Upper lobe of left lung (tissue), 6 donors: ENCODE results near the gene ZNF423. TPM values are rescaled to one million over a fixed set of nuclear protein-coding genes. Genes with fewer than 3 reads are reported as not detected.

Experiments used
- ATAC-seq, 2 donors: fragments of 200-7000 bp; cut with Tn5 transposase; one replicate each; pipeline ENCODE4 v1.9.1; 2022; ENCODE audit warnings: mild to moderate bottlenecking in 2 of 2, moderate library complexity in 2 of 2; ENCODE audit not compliant: low FRiP score in 2 of 2
- DNase-seq, 2 donors: peaks; one replicate each; pipeline ENCODE4 v3.0.0-alpha.2; 2019 to 2020
- H3K27ac ChIP-seq, 4 donors: fragments of 200-600 bp; sonication (generic); one replicate each; pipeline ENCODE4 v1.5.1; 2016 to 2019
- H3K27me3 ChIP-seq, 4 donors: fragments of 200-600 bp; sonication (generic); one replicate each; pipeline ENCODE4 v1.5.1; 2017 to 2019
- H3K36me3 ChIP-seq, 4 donors: fragments of 200-600 bp; sonication (generic); one replicate each; pipeline ENCODE4 v1.5.1; 2016 to 2019
- H3K4me1 ChIP-seq, 4 donors: fragments of 200-600 bp; sonication (generic); one replicate each; pipeline ENCODE4 v1.5.1; 2018 to 2019
- H3K4me3 ChIP-seq, 4 donors: fragments of 200-600 bp; sonication (generic); one replicate each; pipeline ENCODE4 v1.5.1; 2017 to 2019; ENCODE audit warnings: mild to moderate bottlenecking in 2 of 4, moderate library complexity in 1 of 4
- H3K9me3 ChIP-seq, 4 donors: fragments of 200-600 bp; sonication (generic); one replicate each; pipeline ENCODE4 v1.5.1; 2018 to 2019
- CTCF ChIP-seq, 6 experiments: fragments of 450-650 bp in 4 of 6; fragments of 200-600 bp in 2 of 6; sonication (generic) in 2 of 6; IDR thresholded peaks; one replicate each; pipeline ENCODE4 v1.5.1; 2016 to 2019; ENCODE audit warnings: antibody characterized with exemption in 6 of 6
- EP300 ChIP-seq, 4 donors: sonication (generic); formaldehyde crosslinking; IDR thresholded peaks; one replicate each; pipeline ENCODE4 v1.5.1; 2017; ENCODE audit warnings: antibody characterized with exemption in 4 of 4, control low read depth in 2 of 4
- POLR2A ChIP-seq, 4 donors: fragments of 450-650 bp; IDR thresholded peaks; one replicate each; pipeline ENCODE4 v1.5.1; 2016 to 2017; ENCODE audit warnings: antibody characterized with exemption in 4 of 4, mild to moderate bottlenecking in 2 of 4
- POLR2AphosphoS5 ChIP-seq, 2 donors: sonication (generic); formaldehyde crosslinking; IDR thresholded peaks; one replicate each; pipeline ENCODE4 v1.5.1; 2017; ENCODE audit warnings: antibody characterized with exemption in 2 of 2
- WGBS, 2 donors: methylation state at CpG; one replicate each; pipeline ENCODE4 v1.1.5; 2017 to 2018; 5-methylcytosine and 5-hydroxymethylcytosine counted together
- total RNA-seq, 6 donors: library from RNA; depleted of rRNA in 4 of 6; stranded (reverse); fragments of >200 nt in 4 of 6; gene quantifications; one replicate each; pipeline versions ENCODE4 v1.1.0 to v1.2.1, GENCODE V29; 2016 to 2021
- donor health status: DM: no; HTN: no; CAD: no; lungs with moderate emphysema.
- donor health status: DM: no; HTN: yes; CAD: no; lungs with severe emphysema.

Gene ZNF423
- total RNA-seq, 6 donors from 2014 or later, result 4.1 to 11.4 (median 6.7) TPM

GRCh38 chr16:49674351-49674851 is 181.5 kb downstream of the ZNF423 start:
- Histone ChIP-seq H3K4me3 (no peak overlapping the region), H3K27ac (no peak overlapping the region), H3K27me3 (no peaks in the 10 kb centered on the region), H3K4me1 (no peaks in the 10 kb centered on the region), H3K9me3 (no peaks in the 10 kb centered on the region), H3K36me3 (no peaks in the 10 kb centered on the region)
- WGBS, 2 donors, result 95% methylated on average over 14 to 15 of the region's 15 CpGs
- no peak for DNase-seq
- no peak for ATAC-seq
- no peak for TF ChIP-seq EP300 (IDR thresholded peaks at IDR 0.05)
- TF ChIP-seq POLR2A (IDR thresholded peaks at IDR 0.05), result no peak
- TF ChIP-seq CTCF (IDR thresholded peaks at IDR 0.05), result no peak
- TF ChIP-seq POLR2AphosphoS5 (IDR thresholded peaks at IDR 0.05), result no peak

GRCh38 chr16:49673442-49673841 is 182.5 kb downstream of the ZNF423 start:
- no peaks in the 10 kb centered on the region for H3K4me1 ChIP-seq
- H3K4me3 ChIP-seq, result no peak overlapping the region
- no peaks in the 10 kb centered on the region for H3K27me3 ChIP-seq
- ATAC-seq (no peak), DNase-seq (no peak)
- no peaks in the 10 kb centered on the region for H3K36me3 ChIP-seq
- WGBS, 2 donors, result 90 to 94% methylated on average over 6 to 8 of the region's 8 CpGs
- H3K27ac ChIP-seq, result no peak overlapping the region
- no peaks in the 10 kb centered on the region for H3K9me3 ChIP-seq
- no peak for TF ChIP-seq POLR2A (IDR thresholded peaks at IDR 0.05)
- TF ChIP-seq POLR2AphosphoS5 (IDR thresholded peaks at IDR 0.05), result no peak
- TF ChIP-seq CTCF (IDR thresholded peaks at IDR 0.05), result no peak
- TF ChIP-seq EP300 (IDR thresholded peaks at IDR 0.05), result no peak

- no peak for TF ChIP-seq POLR2AphosphoS5 (IDR thresholded peaks at IDR 0.05)
- TF ChIP-seq CTCF (IDR thresholded peaks at IDR 0.05), result no peak
- no peak for TF ChIP-seq POLR2A (IDR thresholded peaks at IDR 0.05)
- no peak for TF ChIP-seq EP300 (IDR thresholded peaks at IDR 0.05)
- 87 to 92% methylated on average over 10 to 11 of the region's 11 CpGs for WGBS, 2 donors
- no peaks in the 10 kb centered on the region for H3K27me3 ChIP-seq
- H3K27ac ChIP-seq, result no peak overlapping the region
- DNase-seq, result no peak
- ATAC-seq, result no peak
- H3K4me3 ChIP-seq, result no peak overlapping the region
- no peaks in the 10 kb centered on the region for H3K4me1 ChIP-seq
- H3K9me3 ChIP-seq, result no peaks in the 10 kb centered on the region
- no peaks in the 10 kb centered on the region for H3K36me3 ChIP-seq
Measured at GRCh38 chr16:49672753-49673152, 183.2 kb downstream of the ZNF423 start.

DNA sequence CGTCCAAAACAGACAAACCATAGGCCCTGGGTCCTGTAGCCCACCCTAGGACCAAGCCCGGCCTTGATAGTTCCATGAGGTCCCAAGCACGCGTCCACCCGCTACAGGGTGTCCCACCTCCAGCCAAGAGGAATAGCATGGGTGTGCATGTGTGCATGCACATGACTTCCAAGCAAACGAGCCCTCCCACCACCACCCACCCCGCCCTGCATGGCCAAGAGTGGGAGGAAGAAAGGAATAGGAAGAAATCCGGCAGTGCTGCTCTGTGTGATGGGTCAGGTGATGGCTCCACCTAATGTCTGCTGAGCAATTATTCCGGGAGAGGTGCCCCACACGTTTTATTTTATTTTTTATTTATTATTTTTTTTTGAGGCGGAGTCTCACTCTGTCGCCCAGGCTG is 184.6 kb downstream of the ZNF423 start:
- H3K4me1 ChIP-seq, result no peaks in the 10 kb centered on the region
- H3K27me3 ChIP-seq, result no peaks in the 10 kb centered on the region
- WGBS, 2 donors, result 88% methylated on average over 10 to 12 of the region's 12 CpGs
- TF ChIP-seq POLR2AphosphoS5 (IDR thresholded peaks at IDR 0.05) (no peak), CTCF (IDR thresholded peaks at IDR 0.05) (no peak)
- DNase-seq (no peak), ATAC-seq (no peak)
- H3K36me3 ChIP-seq, result no peaks in the 10 kb centered on the region
- H3K27ac ChIP-seq, result no peak overlapping the region
- no peak overlapping the region for H3K4me3 ChIP-seq
- no peaks in the 10 kb centered on the region for H3K9me3 ChIP-seq

DNA sequence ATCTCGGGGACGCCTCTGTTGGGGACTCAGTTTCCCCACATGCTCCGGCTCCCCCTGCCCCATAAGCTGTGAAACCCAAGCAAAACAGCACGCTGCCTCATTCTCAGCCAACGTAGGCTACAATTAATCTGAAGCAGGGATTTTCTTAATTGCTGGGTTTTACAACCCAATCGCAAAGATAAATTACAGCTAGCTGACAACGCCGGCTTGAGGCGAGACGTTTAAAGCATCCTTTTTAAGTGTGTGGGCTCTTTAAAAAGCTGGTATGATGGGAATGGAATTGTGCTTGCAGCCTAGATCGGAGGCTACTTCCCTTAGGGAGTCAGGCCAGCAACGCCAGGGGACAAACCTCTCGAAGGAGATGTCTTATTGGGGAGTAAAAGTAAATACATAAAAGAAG is 185.3 kb downstream of the ZNF423 start:
- no peak for ATAC-seq
- no peak overlapping the region for H3K27ac ChIP-seq
- no peak for DNase-seq
- no peaks in the 10 kb centered on the region for H3K4me1 ChIP-seq
- H3K27me3 ChIP-seq, result no peaks in the 10 kb centered on the region
- no peaks in the 10 kb centered on the region for H3K36me3 ChIP-seq
- no peak overlapping the region for H3K4me3 ChIP-seq
- H3K9me3 ChIP-seq, result no peaks in the 10 kb centered on the region
- TF ChIP-seq CTCF (IDR thresholded peaks at IDR 0.05) (no peak), POLR2A (IDR thresholded peaks at IDR 0.05) (no peak)
- WGBS, 2 donors, result 80 to 87% methylated on average over 10 to 13 of the region's 13 CpGs
